GM23338 (cell line): ENCODE measurements around the gene BICRAL. TPM values are rescaled to one million over a fixed set of nuclear protein-coding genes. Genes with fewer than 3 reads are reported as not detected.

Experiments
- ATAC-seq: fragments of 200-7000 bp; cut with Tn5 transposase; 3 replicates; pipeline ENCODE4 v1.9.1; 2020
- DNase-seq: peaks from one replicate; pipeline ENCODE4 v3.0.0-alpha.2; 2015; ENCODE audit warnings: low spot score
- H2AFZ ChIP-seq: fragments of 200-600 bp; sonication (generic); 2 replicates; pipeline ENCODE4 v1.8.0; 2016; ENCODE audit warnings: antibody characterized with exemption, mild to moderate bottlenecking, moderate library complexity
- H3F3A ChIP-seq: fragments of 200-600 bp; sonication (generic); replicated peaks from 2 replicates; pipeline ENCODE4 v1.8.0; 2017; ENCODE audit warnings: antibody characterized with exemption, mixed run types, low read depth
- H3K27ac ChIP-seq: fragments of 200-600 bp; sonication (generic); 2 replicates; pipeline ENCODE4 v1.6.1; 2016; ENCODE audit warnings: low read depth
- H3K27me3 ChIP-seq: fragments of 200-600 bp; sonication (generic); 2 replicates; pipeline ENCODE4 v1.8.0; 2016; ENCODE audit warnings: mild to moderate bottlenecking, mixed run types, moderate library complexity; ENCODE audit not compliant: insufficient read depth
- H3K36me3 ChIP-seq: fragments of 200-600 bp; sonication (generic); 2 replicates; pipeline ENCODE4 v1.8.0; 2016; ENCODE audit warnings: mild to moderate bottlenecking; ENCODE audit not compliant: insufficient read depth
- H3K4me1 ChIP-seq: fragments of 200-600 bp; sonication (generic); 2 replicates; pipeline ENCODE4 v1.8.0; 2016; ENCODE audit warnings: mild to moderate bottlenecking, moderate library complexity; ENCODE audit not compliant: insufficient read depth
- H3K4me2 ChIP-seq: fragments of 200-600 bp; sonication (generic); 2 replicates; pipeline ENCODE4 v1.7.1; 2017; ENCODE audit warnings: mixed run types
- H3K4me3 ChIP-seq: fragments of 200-600 bp; sonication (generic); 2 replicates; pipeline ENCODE4 v1.6.1; 2016; ENCODE audit warnings: mixed run types
- H3K79me2 ChIP-seq: fragments of 200-600 bp; sonication (generic); replicated peaks from 2 replicates; pipeline ENCODE4 v1.8.0; 2017; ENCODE audit warnings: mild to moderate bottlenecking; ENCODE audit not compliant: insufficient read depth
- H3K9me2 ChIP-seq: fragments of 200-600 bp; sonication (generic); 2 replicates; pipeline ENCODE4 v1.8.0; 2017; ENCODE audit not compliant: insufficient read depth
- H4K20me1 ChIP-seq: fragments of 200-600 bp; sonication (generic); replicated peaks from 2 replicates; pipeline ENCODE4 v1.8.0; 2017; ENCODE audit warnings: mild to moderate bottlenecking; ENCODE audit not compliant: insufficient read depth
- H3K27ac Mint-ChIP-seq: 2 replicates; pipeline ENCODE4 v1.8.0; 2020; ENCODE audit warnings: inconsistent platforms, mild to moderate bottlenecking, moderate library complexity, mixed read lengths
- H3K27me3 Mint-ChIP-seq: 3 replicates; pipeline ENCODE4 v1.8.0; 2022; ENCODE audit warnings: low read depth, mild to moderate bottlenecking, moderate library complexity, mixed read lengths, inconsistent platforms; ENCODE audit not compliant: insufficient read depth, poor library complexity
- H3K36me3 Mint-ChIP-seq: 3 replicates; pipeline ENCODE4 v1.8.0; 2021; ENCODE audit warnings: low read depth, mild to moderate bottlenecking, inconsistent platforms, moderate library complexity, mixed read lengths
- H3K4me1 Mint-ChIP-seq: 3 replicates; pipeline ENCODE4 v1.8.0; 2020; ENCODE audit warnings: mild to moderate bottlenecking, inconsistent platforms, mixed read lengths
- H3K4me3 Mint-ChIP-seq: 3 replicates; pipeline ENCODE4 v1.8.0; 2021; ENCODE audit warnings: moderate library complexity, mild to moderate bottlenecking, inconsistent platforms, mixed read lengths
- H3K9me3 Mint-ChIP-seq: 3 replicates; pipeline ENCODE4 v1.8.0; 2020; ENCODE audit warnings: moderate library complexity, mild to moderate bottlenecking, inconsistent platforms, mixed read lengths
- CREB1 ChIP-seq: fragments of 250-450 bp; sonication (Bioruptor Pico); IDR thresholded peaks from 2 replicates; pipeline ENCODE4 v1.5.0; 2020; ENCODE audit warnings: low read depth, mild to moderate bottlenecking, moderate library complexity
- ETS1 ChIP-seq: IDR thresholded peaks from 2 replicates; pipeline ENCODE4 v1.6.1; 2016; ENCODE audit warnings: antibody characterized with exemption
- EZH2phosphoT487 ChIP-seq: fragments of 200-600 bp; sonication (generic); IDR thresholded peaks from one replicate; pipeline ENCODE4 v1.8.1; 2018; ENCODE audit warnings: antibody characterized with exemption; ENCODE audit not compliant: unreplicated experiment
- JUNB ChIP-seq: IDR thresholded peaks from one replicate; pipeline ENCODE4 v1.6.1; 2016; ENCODE audit warnings: antibody characterized with exemption; ENCODE audit not compliant: unreplicated experiment
- NANOG ChIP-seq: IDR thresholded peaks from 2 replicates; pipeline ENCODE4 v1.6.1; 2016; ENCODE audit warnings: antibody characterized with exemption, borderline replicate concordance
- POLR2AphosphoS5 ChIP-seq: IDR thresholded peaks from 2 replicates; pipeline ENCODE4 v1.6.1; 2016; ENCODE audit warnings: antibody characterized with exemption, low read depth
- REST ChIP-seq: IDR thresholded peaks from one replicate; pipeline ENCODE4 v1.6.1; 2018; ENCODE audit warnings: antibody characterized with exemption; ENCODE audit not compliant: unreplicated experiment
- ZNF331 ChIP-seq: fragments of 250-450 bp; sonication (Bioruptor Pico); IDR thresholded peaks from 2 replicates; pipeline ENCODE4 v1.5.0; 2020; ENCODE audit warnings: low read depth, mild to moderate bottlenecking, moderate library complexity
- polyA plus RNA-seq: library from polyadenylated mRNA; unstranded; fragments of >200 nt; fragmentation: Nextera tagmentation; extraction: Ambion mirVana; gene quantifications from 2 replicates; pipeline ENCODE4 v1.2.1, GENCODE V29; 2016
- total RNA-seq: library from RNA; depleted of rRNA; stranded (reverse); fragments of >200 nt; shearing (Covaris generic); gene quantifications from 2 replicates; pipeline ENCODE4 v1.2.3, GENCODE V29; 2014

BICRAL gene
- total and polyA plus RNA-seq, 2 experiments from 2014 or later: 3.4 to 11.7 TPM

- TF ChIP-seq CREB1 (CRISPR knock-in tag): no peak
- no peak for TF ChIP-seq POLR2AphosphoS5
- TF ChIP-seq ETS1: no peak
- no peak for TF ChIP-seq ZNF331 (CRISPR knock-in tag)
- no peak for TF ChIP-seq NANOG
- TF ChIP-seq EZH2phosphoT487: no peak
- TF ChIP-seq REST: no peak
- no peak for TF ChIP-seq JUNB
These were observed 108.0 kb downstream of the BICRAL start (continued) for GRCh38 chr6:42889815-42890214.

- H3K36me3 ChIP-seq: peaks cover 10% of the 10 kb centered on the region; the same call in 1 of the 2 replicates
- DNase-seq: peak; percentile 98
- Mint-ChIP-seq H3K4me3 (peak overlapping the region; percentile 87), H3K36me3 (peaks cover 31% of the 10 kb centered on the region), H3K27ac (peak overlapping the region; percentile 97), H3K27me3 (peaks cover 9% of the 10 kb centered on the region), H3K4me1 (peaks cover 14% of the 10 kb centered on the region; the same call in 1 of the 3 replicates), H3K9me3 (no peaks in the 10 kb centered on the region)
- H3K79me2 ChIP-seq: no peaks in the 10 kb centered on the region
- peaks cover 7% of the 10 kb centered on the region; the same call in 1 of the 2 replicates for H3K4me1 ChIP-seq
- ATAC-seq: peak; percentile 91
- H3K27me3 ChIP-seq: no peaks in the 10 kb centered on the region
- 0 out of 2 replicates have a peak, but pooled peaks cover 6% of the 10 kb centered on the region for H4K20me1 ChIP-seq
- H3F3A ChIP-seq: peaks cover 29% of the 10 kb centered on the region
- TF ChIP-seq REST: no peak
- TF ChIP-seq ETS1: peak; percentile 25; the same call in 1 of the 2 replicates
- TF ChIP-seq POLR2AphosphoS5: peak; percentile 91
- TF ChIP-seq JUNB: no peak
- 0 out of 2 replicates have a peak, but pooled peaks have one; percentile 31 for TF ChIP-seq CREB1 (CRISPR knock-in tag)
- peak overlapping the region; percentile 99 for H2AFZ ChIP-seq
- peak overlapping the region; percentile 70 for H3K4me2 ChIP-seq
- H3K9me2 ChIP-seq: no peaks in the 10 kb centered on the region
- H3K4me3 ChIP-seq: peak overlapping the region; percentile 73
- H3K27ac ChIP-seq: peak overlapping the region; percentile 94
These were observed 108.7 kb downstream of the BICRAL start for GRCh38 chr6:42890311-42891198.
